ENCODE results near the gene LYPLA2.

- TF ChIP-seq CTCF (IDR thresholded peaks at IDR 0.05) (no peak), POLR2A (IDR thresholded peaks at IDR 0.05) (no peak)
Measured at GRCh38 chr1:23836037-23836436, 45.1 kb downstream of the LYPLA2 start.

Data from gastroesophageal sphincter (tissue), 3 donors.